Mesodermal cell (in vitro differentiated cells): ENCODE measurements around the gene GTF2H1.
"Not testable (repeated sequence)": the region's sequence is repeated elsewhere in the genome, so short reads cannot be mapped to it uniquely, and the experiment has no call there.

ENCODE experiments used
- H3K27ac ChIP-seq: 2 replicates; pipeline ENCODE4 v1.7.0; 2013; ENCODE audit warnings: mild to moderate bottlenecking, low read depth, low read length, moderate library complexity; ENCODE audit not compliant: severe bottlenecking
- H3K36me3 ChIP-seq: 2 replicates; pipeline ENCODE4 v1.7.1; 2013; ENCODE audit warnings: mild to moderate bottlenecking, low read length, moderate library complexity; ENCODE audit not compliant: control insufficient read depth, insufficient read depth
- H3K4me1 ChIP-seq: one replicate; pipeline ENCODE4 v1.7.1; 2013; ENCODE audit warnings: mild to moderate bottlenecking, low read length; ENCODE audit not compliant: insufficient read depth, control insufficient read depth, poor library complexity, severe bottlenecking
- H3K4me3 ChIP-seq: 2 replicates; pipeline ENCODE4 v1.7.0; 2013; ENCODE audit warnings: low read length, control low read depth, mild to moderate bottlenecking; ENCODE audit not compliant: insufficient read depth, poor library complexity, severe bottlenecking; ENCODE audit errors: extremely low read depth
- H3K9me3 ChIP-seq: 2 replicates; pipeline ENCODE4 v1.7.1; 2013; ENCODE audit warnings: mild to moderate bottlenecking, low read length, moderate library complexity; ENCODE audit not compliant: control insufficient read depth
- WGBS, 2 experiments: methylation state at CpG; one replicate each; pipeline ENCODE4 v1.1.5; 2013; ENCODE audit warnings: missing lambda C conversion rate in 2 of 2; ENCODE audit not compliant: insufficient coverage in 2 of 2; 5-methylcytosine and 5-hydroxymethylcytosine counted together

The GTF2H1 gene

GRCh38 chr11:18394928-18395734 is 72.8 kb downstream of the GTF2H1 start:
- Histone ChIP-seq H3K4me3 (peak overlapping the region; percentile 82), H3K9me3 (no peaks in the 10 kb centered on the region), H3K36me3 (peaks cover 36% of the 10 kb centered on the region), H3K27ac (peak overlapping the region; percentile 88), H3K4me1 (no peaks in the 10 kb centered on the region)
- 3 to 4% methylated on average over 18 to 23 of the region's 36 CpGs for WGBS, 2 experiments

- Histone ChIP-seq H3K36me3 (peaks cover 43% of the 10 kb centered on the region), H3K4me1 (no peaks in the 10 kb centered on the region), H3K9me3 (no peaks in the 10 kb centered on the region), H3K4me3 (peak overlapping the region; percentile 82), H3K27ac (peak overlapping the region; percentile 88)
- WGBS, 2 experiments = 0 to 1% methylated on average over 27 to 46 of the region's 46 CpGs
Observed at GRCh38 chr11:18395735-18396504, 73.6 kb downstream of the GTF2H1 start.

GRCh38 chr11:18397921-18398320 is 75.6 kb downstream of the GTF2H1 start:
- H3K4me3 ChIP-seq = no peak overlapping the region
- WGBS, 2 experiments = 100% methylated on average over 1 of the region's 3 CpGs
- no peak overlapping the region for H3K27ac ChIP-seq
- no peaks in the 10 kb centered on the region for H3K4me1 ChIP-seq
- H3K36me3 ChIP-seq = peaks cover 60% of the 10 kb centered on the region
- no peaks in the 10 kb centered on the region for H3K9me3 ChIP-seq

- H3K27ac ChIP-seq, H3K4me3 ChIP-seq, H3K4me1 ChIP-seq, H3K9me3 ChIP-seq: not testable (repeated sequence)
- WGBS, 2 experiments = 100% methylated on average over 1 to 2 of the region's 9 CpGs
- H3K36me3 ChIP-seq = peaks cover 91% of the 10 kb centered on the region
Observed at GRCh38 chr11:18401077-18401476, 78.7 kb downstream of the GTF2H1 start.

- no peaks in the 10 kb centered on the region for H3K4me1 ChIP-seq
- H3K36me3 ChIP-seq = peaks cover 92% of the 10 kb centered on the region
- H3K27ac ChIP-seq = no peak overlapping the region
- H3K9me3 ChIP-seq = no peaks in the 10 kb centered on the region
- WGBS, 2 experiments = 85 to 96% methylated on average over 2 to 4 of the region's 4 CpGs
- no peak overlapping the region for H3K4me3 ChIP-seq
Observed at GRCh38 chr11:18404062-18404461, 81.7 kb downstream of the GTF2H1 start.

- peaks cover 63% of the 10 kb centered on the region for H3K36me3 ChIP-seq
- WGBS, 2 experiments = 96 to 100% methylated on average over 3 of the region's 3 CpGs
- H3K27ac ChIP-seq, H3K9me3 ChIP-seq, H3K4me3 ChIP-seq, H3K4me1 ChIP-seq: not testable (repeated sequence)
Observed at GRCh38 chr11:18407400-18407799, 85.0 kb downstream of the GTF2H1 start.

- Histone ChIP-seq H3K4me1 (no peaks in the 10 kb centered on the region), H3K36me3 (peaks cover 50% of the 10 kb centered on the region), H3K4me3 (no peak overlapping the region), H3K9me3 (no peaks in the 10 kb centered on the region), H3K27ac (no peak overlapping the region)
- 90 to 91% methylated on average over 5 to 6 of the region's 9 CpGs for WGBS, 2 experiments
Observed at GRCh38 chr11:18408558-18409291, 86.4 kb downstream of the GTF2H1 start.

GRCh38 chr11:18416459-18416858 is 94.1 kb downstream of the GTF2H1 start:
- H3K9me3 ChIP-seq = no peaks in the 10 kb centered on the region
- H3K27ac ChIP-seq = no peak overlapping the region
- 75 to 94% methylated on average over 2 of the region's 3 CpGs for WGBS, 2 experiments
- H3K36me3 ChIP-seq = no peaks in the 10 kb centered on the region
- H3K4me3 ChIP-seq = no peak overlapping the region
- H3K4me1 ChIP-seq = no peaks in the 10 kb centered on the region
